Peyer's patch (tissue), 4 donors: Measurements from ENCODE around the gene TTYH3.

Experiments
- CTCF ChIP-seq, 6 experiments: fragments of 450-650 bp in 4 of 6; fragments of 200-600 bp in 2 of 6; sonication (generic) in 1 of 6; IDR thresholded peaks; one replicate each; pipeline ENCODE4 v1.5.1; 2017 to 2019; ENCODE audit warnings: antibody characterized with exemption in 6 of 6, mild to moderate bottlenecking in 3 of 6, moderate library complexity in 1 of 6
- POLR2A ChIP-seq, 2 donors: fragments of 450-650 bp; IDR thresholded peaks; one replicate each; pipeline ENCODE4 v1.5.1; 2017; ENCODE audit warnings: antibody characterized with exemption in 2 of 2, mild to moderate bottlenecking in 2 of 2, moderate library complexity in 2 of 2

GRCh38 chr7:2632733-2633537 lies 1.1 kb downstream of the TTYH3 start:
- TF ChIP-seq CTCF (IDR thresholded peaks at IDR 0.05), result no peak
- TF ChIP-seq POLR2A (IDR thresholded peaks at IDR 0.05), result peak in 1 of 2 donors; percentile 26
